ENCODE data around the gene ELOVL5.

- TF ChIP-seq CTCF (IDR thresholded peaks at IDR 0.05; ENCODE audit: low read depth, low read length) (no peak), POLR2A (IDR thresholded peaks at IDR 0.05; ENCODE audit: extremely low read depth, insufficient read length) (no peak), MYC (IDR thresholded peaks at IDR 0.05; ENCODE audit: low read depth, low read length) (no peak)
Measured at GRCh38 chr6:53268858-53269608, 79.7 kb downstream of the ELOVL5 start.

Measured in NB4 (cell line).